ENCODE data around the gene COMT.

DNA sequence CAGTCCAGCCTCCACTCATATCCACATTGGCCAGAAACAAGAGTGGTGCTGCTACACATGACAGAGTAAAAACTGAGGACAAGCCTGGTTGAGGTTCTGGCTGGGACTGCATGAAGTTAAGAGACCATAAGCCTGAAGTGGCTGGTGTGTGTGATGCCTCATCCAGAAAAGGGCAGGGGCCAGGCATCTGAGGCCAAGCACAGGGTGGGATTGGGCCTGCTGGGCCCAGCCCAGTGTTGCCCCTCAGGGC is 49.7 kb downstream of the COMT start:
- TF ChIP-seq CTCF (IDR thresholded peaks at IDR 0.05; ENCODE audit: borderline replicate concordance, extremely low read depth, low read length, poor library complexity, severe bottlenecking) (no peak), EZH2 (IDR thresholded peaks at IDR 0.05; ENCODE audit: borderline replicate concordance, low read depth, low read length, severe bottlenecking) (no peak)

Measured in DND-41 (cell line).